Stimulated activated CD8-positive, alpha-beta memory T cell treated with anti-CD3 and anti-CD28 coated beads, Interleukin-15, amount 100 ng/mL, for 24 hours (primary cell): ENCODE data around the gene AP1S2.

Experiments
- DNase-seq: peaks from one replicate; pipeline ENCODE4 v3.0.0-alpha.2; 2020; ENCODE audit warnings: low read depth

The AP1S2 gene

DNA sequence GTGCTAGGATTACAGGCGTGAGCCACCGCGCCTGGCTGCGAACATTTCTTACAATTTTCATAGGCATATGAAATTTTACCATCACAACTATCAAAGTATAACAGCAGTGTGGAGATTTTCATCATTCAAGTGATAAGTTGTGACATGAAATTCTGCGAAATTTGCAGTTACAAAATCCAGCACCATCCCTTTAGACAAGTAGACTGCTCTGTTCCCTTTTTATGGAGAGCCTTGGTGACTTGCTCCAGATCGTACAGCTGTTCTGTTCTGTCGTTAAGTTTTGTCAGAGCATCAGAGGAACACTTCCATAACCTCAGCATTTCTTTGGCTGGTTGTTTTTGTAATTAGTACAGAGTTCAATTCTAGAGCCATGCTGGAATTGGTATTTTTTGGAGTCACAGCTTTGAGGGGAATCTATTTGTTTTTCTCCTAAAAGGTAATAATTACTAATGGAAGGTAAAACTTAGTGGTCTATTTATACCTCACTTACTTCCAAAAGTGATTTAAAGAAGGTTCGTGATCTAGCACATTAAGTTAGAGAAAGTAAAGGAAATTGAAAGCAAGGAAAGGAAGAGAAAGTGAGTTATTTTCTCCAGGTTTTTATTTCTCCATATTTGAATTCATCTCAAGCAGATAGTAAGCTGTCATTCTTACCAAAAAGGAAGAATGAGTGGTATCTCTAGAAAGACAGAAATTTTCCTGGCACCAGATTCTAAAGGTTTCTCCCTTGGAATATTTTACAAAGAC lies 42.2 kb downstream of the AP1S2 start:
- no peak for DNase-seq

DNA sequence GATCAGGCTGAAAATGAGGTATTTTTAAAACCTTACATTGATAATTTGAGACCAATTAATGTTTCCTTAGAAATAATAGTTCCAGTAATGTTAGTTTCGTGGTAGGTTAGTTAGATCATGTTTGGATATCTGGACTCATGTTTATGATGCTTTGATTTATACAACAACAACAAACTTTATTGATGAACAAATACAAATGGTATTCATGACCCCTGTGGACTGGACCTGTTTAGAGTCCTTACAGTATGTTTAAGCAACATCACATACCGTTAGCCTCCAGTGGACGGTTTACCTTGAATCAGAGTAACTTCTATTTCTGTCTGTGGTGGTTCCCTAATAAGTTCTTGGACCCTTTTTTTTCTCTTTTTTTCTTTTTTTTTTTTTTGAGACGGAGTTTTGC lies 46.4 kb downstream of the AP1S2 start:
- DNase-seq: no peak

DNA sequence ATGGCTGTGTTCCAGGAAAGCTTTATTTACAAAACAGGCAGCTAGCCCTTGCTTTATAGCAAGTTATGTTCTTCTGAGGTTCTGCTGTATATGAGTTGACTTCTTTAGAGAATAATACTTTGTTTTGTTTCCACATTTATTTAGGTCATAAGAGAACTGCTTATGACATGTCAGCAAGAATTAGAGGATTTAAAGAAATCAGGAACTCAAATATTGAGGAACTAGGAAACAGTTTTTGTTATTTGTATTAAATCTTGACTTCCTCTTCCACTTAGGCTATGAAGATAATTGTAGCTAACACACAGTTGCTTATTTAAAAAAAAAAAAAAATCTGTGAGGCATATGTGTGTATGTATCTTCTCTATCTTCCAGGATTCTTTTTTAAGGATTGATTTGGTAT lies 50.0 kb downstream of the AP1S2 start:
- DNase-seq: no peak

DNA sequence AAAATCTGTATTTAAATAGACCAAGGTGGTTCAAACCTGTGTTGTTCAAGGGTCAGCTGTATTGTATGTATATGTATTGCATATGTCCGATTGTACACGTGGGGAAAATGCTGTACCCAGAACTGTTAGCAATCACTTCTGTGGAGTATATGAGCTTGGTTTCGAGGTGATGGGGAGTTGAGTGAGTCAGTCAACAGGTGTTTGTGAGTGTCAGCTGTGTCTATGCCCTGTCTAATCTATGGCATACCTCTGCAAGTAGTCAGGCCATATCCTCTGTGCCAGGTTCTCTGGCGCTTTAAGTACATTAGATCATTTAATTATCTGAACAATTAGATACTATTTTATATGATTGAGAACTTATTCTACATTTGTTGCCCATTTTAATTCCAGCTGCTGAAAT lies 56.9 kb downstream of the AP1S2 start:
- DNase-seq: no peak

DNA sequence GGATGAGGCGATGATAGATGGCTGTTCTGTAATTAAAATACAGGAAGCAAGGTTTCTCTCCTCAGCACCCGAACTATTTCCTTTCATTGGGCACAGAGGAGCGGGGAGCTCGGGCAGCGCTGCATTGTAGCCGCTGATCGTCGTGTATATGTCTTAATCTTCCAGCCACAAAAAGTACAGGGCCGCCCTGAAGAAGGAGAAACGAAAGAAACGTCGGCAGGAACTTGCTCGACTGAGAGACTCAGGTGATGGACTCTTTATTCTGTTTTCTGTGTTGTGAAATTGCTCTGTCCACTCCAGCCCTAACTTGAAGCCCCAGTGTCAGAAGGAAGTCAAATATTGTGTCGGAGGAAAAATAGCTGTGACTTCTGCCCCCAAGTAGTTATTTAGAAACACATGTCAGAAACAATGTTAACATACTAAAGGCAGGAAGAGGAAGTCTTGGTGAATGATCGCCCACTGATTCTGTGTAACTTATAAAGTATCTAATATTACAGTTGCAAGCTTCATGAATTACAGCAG lies 63.8 kb downstream of the AP1S2 start:
- no peak for DNase-seq

DNA sequence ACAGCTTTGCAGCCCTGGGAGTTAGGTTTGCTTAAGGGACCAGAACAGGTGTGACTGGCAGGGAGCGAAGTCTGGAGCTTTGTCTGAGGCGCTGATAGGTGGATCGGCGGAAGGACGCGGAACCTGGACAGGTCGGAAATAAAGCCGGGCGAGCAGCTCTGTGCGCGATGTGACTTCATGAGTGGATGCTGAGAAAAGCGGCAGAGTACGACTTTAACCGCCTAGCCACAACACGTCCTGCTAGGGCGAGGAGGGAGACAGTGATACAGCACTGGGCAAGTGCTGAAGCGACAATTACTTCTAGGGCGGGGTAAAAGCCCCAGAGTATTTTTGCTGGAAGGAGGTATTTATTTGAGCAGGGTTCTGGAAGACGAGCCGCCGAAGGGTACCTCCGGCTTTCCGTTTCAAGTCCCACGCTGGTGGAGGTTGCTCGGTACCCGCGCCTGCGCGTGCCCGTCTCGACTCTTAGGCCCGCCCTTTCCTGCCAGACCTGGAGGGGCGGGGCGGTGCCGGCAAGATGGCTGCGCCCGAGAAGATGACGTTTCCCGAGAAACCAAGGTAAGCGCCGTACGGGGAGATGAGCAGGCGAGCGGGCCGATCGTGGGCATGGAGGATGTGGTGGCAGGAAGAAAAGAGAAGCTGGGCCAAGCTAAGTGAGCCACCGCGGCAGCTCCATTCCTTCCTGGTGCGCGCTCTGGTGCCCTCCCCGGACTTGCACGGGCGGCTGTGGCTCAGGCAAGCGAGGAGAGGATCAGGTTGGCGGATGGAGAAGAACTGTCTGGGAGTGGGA lies 64.4 kb downstream of the AP1S2 start, which contains the start of gene ZRSR2:
TSS of gene ZRSR2 (plus strand) at position 506 of the 790 bp plus-strand sequence. CDS start at position 518, 12 bp downstream.
- DNase-seq: peak; percentile 62

DNA sequence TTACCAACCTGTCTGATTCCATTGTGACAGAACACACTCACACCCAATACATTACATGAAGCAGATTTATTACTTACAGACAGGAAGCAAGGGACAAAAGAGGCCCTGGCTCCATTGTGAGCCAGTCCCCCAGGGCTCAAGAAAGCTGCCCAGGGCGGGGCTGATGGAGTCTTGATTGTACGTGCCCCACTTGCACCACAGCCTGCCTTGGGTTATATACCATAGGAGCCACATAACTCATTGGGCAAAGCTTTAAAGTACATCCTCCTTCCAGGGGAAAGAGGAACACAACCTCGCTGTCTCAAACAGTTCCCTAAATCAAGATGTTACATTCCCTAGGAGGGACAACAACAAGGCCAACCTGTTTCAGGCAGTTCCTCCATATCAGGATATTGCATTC lies 67.7 kb downstream of the AP1S2 start:
- DNase-seq: no peak

DNA sequence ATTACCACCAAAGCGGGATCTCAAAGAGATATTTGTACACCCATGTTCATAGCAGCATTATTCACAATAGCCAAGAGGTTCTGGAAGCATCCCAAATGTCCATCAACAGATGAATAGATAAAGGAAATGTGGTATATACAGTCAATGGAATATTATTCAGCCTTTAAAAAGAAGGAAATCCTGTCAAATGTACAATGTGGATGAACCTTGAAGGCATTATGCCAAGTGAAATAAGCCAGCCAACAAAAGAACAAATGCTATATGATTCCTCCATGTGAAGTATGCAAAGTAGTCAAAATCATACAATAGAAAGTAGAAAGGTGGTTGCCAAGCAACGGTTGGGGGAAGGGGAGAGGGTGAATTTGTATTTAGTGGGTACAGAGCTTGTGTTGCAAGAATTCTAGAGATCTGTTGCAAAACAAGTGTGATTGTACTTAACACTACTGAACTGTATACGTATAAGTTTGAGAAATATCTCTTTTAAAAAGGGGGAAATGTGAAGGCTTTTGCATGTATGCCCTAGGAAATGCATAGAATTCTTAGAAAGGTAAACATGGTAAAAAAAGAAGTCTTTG lies 69.3 kb downstream of the AP1S2 start:
- no peak for DNase-seq

DNA sequence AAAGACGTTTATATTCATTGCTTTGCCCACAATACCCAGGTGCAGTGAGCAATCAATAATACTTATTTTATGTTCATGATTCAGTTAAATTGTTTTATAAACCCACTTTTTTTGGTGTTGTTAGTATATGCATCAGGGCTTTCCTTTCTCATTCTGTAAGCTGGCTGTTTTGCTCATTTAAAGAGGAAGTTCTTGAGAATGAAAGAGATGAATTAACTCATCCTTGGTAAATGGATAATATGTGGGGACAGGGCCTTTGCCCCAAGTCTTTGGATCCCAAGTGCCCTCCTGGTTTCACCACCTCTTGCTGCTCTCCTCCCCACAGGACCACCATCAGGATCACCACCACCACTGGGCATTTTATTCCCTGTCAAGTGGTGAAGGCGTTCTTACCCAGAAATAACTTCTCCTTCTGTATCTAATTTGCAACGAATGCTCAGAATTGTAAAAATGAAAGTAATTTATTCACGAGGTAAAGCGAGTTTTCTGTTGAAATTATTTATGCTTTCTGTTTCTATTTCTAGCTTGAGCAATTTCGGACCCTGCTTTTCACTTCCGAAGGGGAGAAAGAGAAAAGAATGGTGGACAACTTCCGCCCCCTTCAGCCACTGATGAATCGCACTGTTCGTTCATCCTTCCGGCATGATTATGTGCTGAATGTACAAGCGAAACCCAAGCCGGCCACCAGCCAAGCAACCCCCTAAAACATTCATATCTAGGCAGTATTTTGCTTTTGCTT lies 72.5 kb downstream of the AP1S2 start:
- DNase-seq: no peak
